Choroid plexus epithelial cell (primary cell): Measurements from ENCODE around the gene WNT10A.

Experiments used
- DNase-seq: peaks from one replicate; pipeline ENCODE4 v3.0.0-alpha.2; 2010; ENCODE audit warnings: low read depth
- H3K4me3 ChIP-seq: 2 replicates; pipeline ENCODE4 v1.5.1; 2011; ENCODE audit warnings: low read depth, mild to moderate bottlenecking, control low read depth, low read length, moderate library complexity
- TF ChIP-seq, protein P1 (sequence below): conservative IDR thresholded peaks from 2 replicates; pipeline ENCODE4 v1.5.1; 2011; ENCODE audit warnings: low read depth, mild to moderate bottlenecking, control low read depth, inconsistent platforms, low read length, moderate library complexity

WNT10A gene

GRCh38 chr2:218877891-218878290 is 2.8 kb upstream of the WNT10A start:
- TF ChIP-seq, protein P1, sequence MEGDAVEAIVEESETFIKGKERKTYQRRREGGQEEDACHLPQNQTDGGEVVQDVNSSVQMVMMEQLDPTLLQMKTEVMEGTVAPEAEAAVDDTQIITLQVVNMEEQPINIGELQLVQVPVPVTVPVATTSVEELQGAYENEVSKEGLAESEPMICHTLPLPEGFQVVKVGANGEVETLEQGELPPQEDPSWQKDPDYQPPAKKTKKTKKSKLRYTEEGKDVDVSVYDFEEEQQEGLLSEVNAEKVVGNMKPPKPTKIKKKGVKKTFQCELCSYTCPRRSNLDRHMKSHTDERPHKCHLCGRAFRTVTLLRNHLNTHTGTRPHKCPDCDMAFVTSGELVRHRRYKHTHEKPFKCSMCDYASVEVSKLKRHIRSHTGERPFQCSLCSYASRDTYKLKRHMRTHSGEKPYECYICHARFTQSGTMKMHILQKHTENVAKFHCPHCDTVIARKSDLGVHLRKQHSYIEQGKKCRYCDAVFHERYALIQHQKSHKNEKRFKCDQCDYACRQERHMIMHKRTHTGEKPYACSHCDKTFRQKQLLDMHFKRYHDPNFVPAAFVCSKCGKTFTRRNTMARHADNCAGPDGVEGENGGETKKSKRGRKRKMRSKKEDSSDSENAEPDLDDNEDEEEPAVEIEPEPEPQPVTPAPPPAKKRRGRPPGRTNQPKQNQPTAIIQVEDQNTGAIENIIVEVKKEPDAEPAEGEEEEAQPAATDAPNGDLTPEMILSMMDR = no peak
- no peak overlapping the region for H3K4me3 ChIP-seq
- no peak for DNase-seq

DNA sequence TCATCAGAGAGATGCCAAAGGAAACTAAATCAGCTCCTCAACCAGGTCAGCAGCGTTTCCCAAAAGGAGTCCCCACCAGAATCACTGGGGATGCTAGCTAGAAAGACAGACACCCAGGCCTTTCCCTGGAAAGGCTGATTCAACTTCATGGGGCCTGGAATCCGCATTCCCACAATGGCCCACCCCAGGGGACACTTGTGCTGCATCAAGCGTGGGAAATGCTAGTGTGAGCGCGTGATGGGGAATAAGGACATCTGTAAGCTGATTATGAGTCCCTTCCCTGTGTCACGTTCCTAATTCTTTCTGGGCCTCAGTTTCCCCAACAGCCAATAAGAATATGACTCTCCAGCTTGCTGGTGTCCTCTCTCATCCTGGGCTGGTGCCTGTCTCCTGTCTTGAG is 2.2 kb upstream of the WNT10A start:
- TF ChIP-seq, protein P1 = no peak
- no peak for DNase-seq
- H3K4me3 ChIP-seq = no peak overlapping the region

DNA sequence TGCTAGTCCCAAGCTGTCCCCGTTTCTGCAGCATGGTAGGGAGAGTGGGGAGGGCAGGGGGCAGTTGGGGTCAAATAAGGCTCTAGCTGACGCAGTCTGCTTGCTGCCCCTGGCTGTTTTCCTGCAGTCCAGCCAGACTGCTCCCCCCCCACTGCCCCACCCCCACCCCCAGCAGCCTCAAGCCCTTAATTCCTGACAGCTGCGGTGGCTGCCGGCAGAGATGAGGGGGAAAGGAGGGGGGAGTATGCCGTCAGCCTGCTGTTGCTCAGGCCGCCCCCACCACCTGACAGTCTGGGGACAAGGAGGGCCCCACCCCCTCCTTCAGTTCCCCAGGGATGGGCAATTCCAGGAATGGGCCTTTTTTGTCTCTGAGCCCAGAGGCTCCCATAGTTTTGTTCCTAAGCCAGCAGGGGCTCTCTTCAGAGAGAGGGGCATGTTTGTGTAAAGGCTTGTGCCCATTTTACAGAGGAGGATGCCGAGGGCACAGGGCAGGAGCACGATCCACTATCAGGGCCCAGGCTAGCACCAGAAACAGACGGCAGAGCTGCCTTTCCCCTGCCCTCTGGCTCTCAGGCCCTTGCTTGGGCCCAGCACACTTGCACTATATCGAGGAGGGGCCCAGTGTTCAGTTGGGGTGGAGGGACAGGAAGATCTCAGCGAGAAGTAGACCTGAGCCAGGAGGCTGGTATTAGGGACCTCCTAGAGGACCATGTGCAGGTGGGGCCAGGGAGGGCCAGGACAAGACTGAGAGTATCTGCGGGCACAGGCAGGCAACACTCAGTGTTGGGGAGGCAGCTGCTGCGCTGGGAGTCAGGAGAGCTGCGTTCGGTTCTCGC is 1.5 kb upstream of the WNT10A start:
- TF ChIP-seq, protein P1 = no peak
- no peak for DNase-seq
- no peak overlapping the region for H3K4me3 ChIP-seq

DNA sequence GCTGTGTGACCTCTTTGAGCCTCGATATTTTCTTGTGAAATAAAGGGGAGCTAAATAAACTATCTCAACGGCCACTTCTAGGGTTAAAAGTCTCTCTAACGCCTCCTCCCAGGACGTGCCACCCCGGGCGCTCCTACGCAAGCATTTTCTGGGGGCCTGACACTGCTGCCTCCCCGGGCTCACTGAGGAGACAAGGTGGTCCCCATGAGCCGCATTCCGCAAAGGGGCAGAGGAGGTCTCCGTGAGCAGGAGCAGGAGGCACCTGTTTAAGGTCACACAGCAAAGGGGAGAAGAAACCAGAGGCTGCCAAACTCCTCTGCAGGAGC is 913 bp upstream of the WNT10A start:
- no peak overlapping the region for H3K4me3 ChIP-seq
- TF ChIP-seq, protein P1 = no peak
- DNase-seq = no peak

- DNase-seq = no peak
- TF ChIP-seq, protein P1 = no peak
- no peak overlapping the region for H3K4me3 ChIP-seq
These were observed 375 bp downstream of the WNT10A start for GRCh38 chr2:218880859-218881594.

GRCh38 chr2:218881744-218882460 is 1.2 kb downstream of the WNT10A start:
- no peak overlapping the region for H3K4me3 ChIP-seq
- TF ChIP-seq, protein P1 = no peak
- DNase-seq = no peak
